H1 (cell line): ENCODE data around the gene PRF1. TPM values are rescaled to one million over a fixed set of nuclear protein-coding genes. Genes with fewer than 3 reads are reported as not detected.

ENCODE experiments used
- CTCF ChIA-PET: fragments of 300-600 bp; sonication (Branson Sonifier 250); formaldehyde crosslinking; loops from one replicate; lab custom pipeline; 2021; ENCODE audit not compliant: partially characterized antibody; lab: Charles Lee
- POLR2A ChIA-PET: fragments of 300-600 bp; sonication (Branson Sonifier 250); formaldehyde crosslinking; loops from one replicate; lab custom pipeline; 2021; ENCODE audit warnings: inconsistent platforms; ENCODE audit not compliant: partially characterized antibody; lab: Charles Lee
- DNase-seq, 2 experiments: peaks; one replicate each; pipeline versions ENCODE4 v3.0.0 to v3.0.0-alpha.2; 2010 to 2022; ENCODE audit warnings: low spot score in 2 of 2, low read depth in 1 of 2, mixed read lengths in 1 of 2
- FAIRE-seq: peaks from 2 replicates; lab custom pipeline; 2011; peaks lifted over from hg19 to GRCh38; lab: Jason Lieb, UNC
- H2AFZ ChIP-seq: 2 replicates; pipeline ENCODE4 v1.8.1; 2012; ENCODE audit warnings: low read length, inconsistent platforms
- H2AK5ac ChIP-seq: 2 replicates; pipeline ENCODE4 v1.6.1; 2013; ENCODE audit warnings: low read depth, low read length
- H2BK120ac ChIP-seq: replicated peaks from 2 replicates; pipeline ENCODE3; 2013; ENCODE audit warnings: low read depth, low read length, inconsistent platforms
- H2BK12ac ChIP-seq: 2 replicates; pipeline ENCODE4 v1.6.1; 2013; ENCODE audit warnings: low read depth, low read length
- H2BK15ac ChIP-seq: 2 replicates; pipeline ENCODE4 v1.6.1; 2013; ENCODE audit warnings: low read length
- H2BK20ac ChIP-seq: 2 replicates; pipeline ENCODE4 v1.6.1; 2013; ENCODE audit warnings: low read length
- H2BK5ac ChIP-seq: 2 replicates; pipeline ENCODE4 v1.6.1; 2013; ENCODE audit warnings: low read depth, low read length
- H3K14ac ChIP-seq: 2 replicates; pipeline ENCODE4 v1.6.1; 2013; ENCODE audit warnings: inconsistent platforms; ENCODE audit not compliant: insufficient read length
- H3K18ac ChIP-seq: 2 replicates; pipeline ENCODE4 v1.6.1; 2013; ENCODE audit warnings: low read length; ENCODE audit errors: extremely low read depth
- H3K23ac ChIP-seq: 2 replicates; pipeline ENCODE4 v1.6.1; 2013; ENCODE audit warnings: inconsistent platforms; ENCODE audit not compliant: insufficient read length
- H3K23me2 ChIP-seq: 2 replicates; pipeline ENCODE4 v1.6.1; 2013; ENCODE audit warnings: low read depth, low read length
- H3K27ac ChIP-seq: 2 replicates; pipeline ENCODE4 v1.6.1; 2011; ENCODE audit warnings: low read depth, low read length, inconsistent platforms
- H3K27me3 ChIP-seq, 4 experiments: replicated peaks in 1 of 4; 1 replicate in 1 of 4; 2 replicates in 3 of 4; pipeline versions ENCODE4 v1.6.1 to v1.8.1; 2011 to 2013; ENCODE audit warnings: low read length in 3 of 4, mild to moderate bottlenecking in 3 of 4, inconsistent platforms in 2 of 4, mixed read lengths in 2 of 4, moderate library complexity in 1 of 4; ENCODE audit not compliant: control insufficient read depth in 3 of 4, insufficient read depth in 3 of 4; ENCODE audit errors: extremely low read depth in 1 of 4
- H3K36me3 ChIP-seq, 4 experiments: 2 replicates each; pipeline versions ENCODE4 v1.6.1 to v1.8.1; 2011 to 2013; ENCODE audit warnings: mild to moderate bottlenecking in 4 of 4, low read length in 3 of 4, moderate library complexity in 2 of 4, control low read depth in 1 of 4, inconsistent platforms in 1 of 4; ENCODE audit not compliant: insufficient read depth in 4 of 4, control insufficient read depth in 2 of 4
- H3K4ac ChIP-seq: replicated peaks from 2 replicates; pipeline ENCODE3; 2013; ENCODE audit warnings: low read length, low read depth, mixed read lengths, inconsistent platforms; ENCODE audit not compliant: insufficient read length
- H3K4me1 ChIP-seq, 4 experiments: replicated peaks in 1 of 4; 1 replicate in 1 of 4; 2 replicates in 3 of 4; pipeline versions ENCODE4 v1.6.1 to v1.8.1; 2011 to 2013; ENCODE audit warnings: low read length in 3 of 4, inconsistent platforms in 2 of 4, mixed read lengths in 1 of 4; ENCODE audit not compliant: insufficient read depth in 4 of 4, control insufficient read depth in 3 of 4
- H3K4me2 ChIP-seq, 2 experiments: 2 replicates each; pipeline versions ENCODE4 v1.6.1 to v1.8.1; 2011 to 2013; ENCODE audit warnings: low read depth in 2 of 2, low read length in 2 of 2, control low read depth in 1 of 2, inconsistent platforms in 1 of 2, mild to moderate bottlenecking in 1 of 2; ENCODE audit not compliant: insufficient read depth in 1 of 2
- H3K4me3 ChIP-seq, 4 experiments: fragments of 200-600, 300-600 bp in 1 of 4; sonication (generic), shearing (Covaris generic), sonication (Bioruptor Twin) in 1 of 4; 2 replicates each; pipeline versions ENCODE4 v1.5.1 to v1.8.1; 2011 to 2016; ENCODE audit warnings: low read length in 4 of 4, low read depth in 3 of 4, control low read depth in 2 of 4, inconsistent platforms in 2 of 4, mild to moderate bottlenecking in 2 of 4, mixed read lengths in 1 of 4, moderate library complexity in 1 of 4; ENCODE audit not compliant: insufficient read depth in 2 of 4; ENCODE audit errors: extremely low read depth in 1 of 4
- H3K56ac ChIP-seq: replicated peaks from 2 replicates; pipeline ENCODE3; 2013; ENCODE audit warnings: low read depth, mild to moderate bottlenecking, mixed read lengths, low read length, inconsistent platforms; ENCODE audit not compliant: insufficient read length
- H3K79me1 ChIP-seq: 2 replicates; pipeline ENCODE4 v1.6.1; 2013; ENCODE audit warnings: low read depth, low read length, control low read depth
- H3K79me2 ChIP-seq, 2 experiments: 2 replicates each; pipeline versions ENCODE4 v1.6.1 to v1.8.1; 2012 to 2013; ENCODE audit warnings: low read length in 2 of 2, mild to moderate bottlenecking in 2 of 2, inconsistent platforms in 1 of 2; ENCODE audit not compliant: insufficient read depth in 2 of 2, control insufficient read depth in 1 of 2
- H3K9ac ChIP-seq, 4 experiments: replicated peaks in 1 of 4; 1 replicate in 1 of 4; 2 replicates in 3 of 4; pipeline versions ENCODE4 v1.6.1 to v1.8.1; 2011 to 2013; ENCODE audit warnings: low read depth in 3 of 4, low read length in 3 of 4, control low read depth in 2 of 4, mild to moderate bottlenecking in 2 of 4, moderate library complexity in 2 of 4, inconsistent platforms in 1 of 4; ENCODE audit errors: extremely low read depth in 1 of 4
- H3K9me3 ChIP-seq, 2 experiments: 2 replicates each; pipeline versions ENCODE4 v1.6.1 to v1.8.1; 2012 to 2013; ENCODE audit warnings: mild to moderate bottlenecking in 2 of 2, moderate library complexity in 2 of 2, control low read depth in 1 of 2, inconsistent platforms in 1 of 2, low read depth in 1 of 2, low read length in 1 of 2, mixed read lengths in 1 of 2; ENCODE audit not compliant: insufficient read depth in 2 of 2
- H4K20me1 ChIP-seq, 2 experiments: replicated peaks in 1 of 2; 2 replicates each; pipeline versions ENCODE3 to v1.8.1; 2011 to 2013; ENCODE audit warnings: inconsistent platforms in 2 of 2, low read length in 2 of 2, mild to moderate bottlenecking in 1 of 2; ENCODE audit not compliant: insufficient read depth in 2 of 2, control insufficient read depth in 1 of 2
- H4K5ac ChIP-seq: 2 replicates; pipeline ENCODE4 v1.6.1; 2013; ENCODE audit warnings: low read length, low read depth, mixed read lengths, inconsistent platforms; ENCODE audit not compliant: insufficient read length
- H4K8ac ChIP-seq: 2 replicates; pipeline ENCODE4 v1.8.0; 2013; ENCODE audit warnings: mild to moderate bottlenecking, moderate library complexity, low read length, inconsistent platforms; ENCODE audit not compliant: insufficient read depth; ENCODE audit errors: extremely low read depth
- H4K91ac ChIP-seq: replicated peaks from 2 replicates; pipeline ENCODE3; 2013; ENCODE audit warnings: low read length, mixed read lengths, inconsistent platforms; ENCODE audit not compliant: insufficient read length
- BCL11A ChIP-seq, 2 experiments: IDR thresholded peaks; one replicate each; pipeline ENCODE4 v1.6.1; 2011; ENCODE audit warnings: low read depth in 2 of 2, low read length in 2 of 2, mild to moderate bottlenecking in 2 of 2
- RNF2 ChIP-seq: fragments of 200-900, 300-1000 bp; sonication (generic); IDR thresholded peaks from 2 replicates; pipeline ENCODE4 v1.7.1; 2016; ENCODE audit warnings: borderline replicate concordance, low read depth, mild to moderate bottlenecking, antibody characterized with exemption, low read length; ENCODE audit not compliant: poor library complexity, severe bottlenecking; ENCODE audit errors: missing control alignments
- TCF12 ChIP-seq: IDR thresholded peaks from 2 replicates; pipeline ENCODE4 v1.6.1; 2011; ENCODE audit warnings: low read depth, mild to moderate bottlenecking, low read length
- WGBS, 2 experiments: shearing (Covaris generic) in 1 of 2; methylation state at CpG; one replicate each; pipeline versions ENCODE4 v1.1.6 to v1.1.7; 2013 to 2015; ENCODE audit warnings: low lambda C conversion rate in 2 of 2, mixed read lengths in 2 of 2, inconsistent platforms in 1 of 2, low coverage in 1 of 2, missing lambda C conversion rate in 1 of 2; ENCODE audit not compliant: insufficient replicate concordance in 2 of 2, insufficient coverage in 1 of 2, insufficient read length in 1 of 2; ENCODE audit errors: extremely low coverage in 1 of 2, missing lambda C conversion rate in 1 of 2; 5-methylcytosine and 5-hydroxymethylcytosine counted together
- polyA plus RNA-seq, 7 experiments: library from polyadenylated mRNA; depleted of rRNA in 3 of 7; stranded (reverse) in 5 of 7; unstranded in 2 of 7; fragments of >200 nt in 5 of 7; fragments of 200-250 nt in 2 of 7; gene quantifications; 1 replicate in 5 of 7; 2 replicates in 1 of 7; 4 replicates in 1 of 7; pipeline versions ENCODE4 v1.2.1 to v1.2.3, GENCODE V29; 2011 to 2013; ENCODE audit warnings: missing spikeins in 2 of 7, mixed read lengths in 2 of 7
- total RNA-seq: library from RNA; stranded (reverse); fragmentation: NEBNext Ultra II Directional; extraction: Animal tissue kit (Norgen Biotek cat#: 25700); gene quantifications from 2 replicates; pipeline ENCODE4 v1.2.1, GENCODE V29; 2021

Gene PRF1
- total and polyA plus RNA-seq, 2 of the 8 experiments (the other 6 are each of a cell fraction or from before 2014, with no cell fraction given): 0.15 TPM; not detected in 1

- no peak overlapping the region for H3K27ac ChIP-seq
- H3K56ac ChIP-seq: no peak overlapping the region
- ChIA-PET POLR2A (interaction anchor here (1.6 kb wide), 1 partner anchor 11 kb away, joined by 3 read pairs; no protein-coding TSS in a partner anchor), CTCF (interaction anchor here (0.5 to 5.7 kb wide), 20 partner anchors 7 to 359 kb away, joined by 3 to 58 read pairs (median 5); no protein-coding TSS in a partner anchor)
- H2BK120ac ChIP-seq: no peak overlapping the region
- H2AK5ac ChIP-seq: no peak overlapping the region
- DNase-seq (no peak), FAIRE-seq (no peak)
- H2BK15ac ChIP-seq: no peak overlapping the region
- 90% methylated on average over 9 of the region's 10 CpGs; no CpG with 5 or more reads in 1 of the 2 experiments for WGBS, 2 experiments
- no peak overlapping the region for H2AFZ ChIP-seq
- no peak overlapping the region for H3K14ac ChIP-seq
- no peak overlapping the region for H2BK20ac ChIP-seq
- peaks cover 2 to 8% of the 10 kb centered on the region in 2 experiments for H4K20me1 ChIP-seq
- H3K9ac ChIP-seq: no peak overlapping the region
- peaks cover 0 to 6% (median 3%) of the 10 kb centered on the region in 4 experiments; a peak in 4 of 7 replicates for H3K4me1 ChIP-seq
- H3K23me2 ChIP-seq: no peaks in the 10 kb centered on the region
- no peaks in the 10 kb centered on the region for H3K27me3 ChIP-seq
- H3K9me3 ChIP-seq: no peaks in the 10 kb centered on the region
- no peak overlapping the region for H4K91ac ChIP-seq
- no peak overlapping the region for H2BK12ac ChIP-seq
- no peaks in the 10 kb centered on the region; a peak in 1 of 8 replicates for H3K36me3 ChIP-seq
- H3K23ac ChIP-seq: no peak overlapping the region
- no peaks in the 10 kb centered on the region for H3K79me2 ChIP-seq
- no peak overlapping the region for H4K8ac ChIP-seq
- H3K4ac ChIP-seq: no peak overlapping the region
- H3K4me2 ChIP-seq: no peak overlapping the region
- no peak overlapping the region for H3K4me3 ChIP-seq
- H2BK5ac ChIP-seq: no peak overlapping the region
- no peak overlapping the region for H3K18ac ChIP-seq
- TF ChIP-seq TCF12 (no peak), RNF2 (no peak), BCL11A (IDR thresholded peaks at IDR 0.05; ENCODE audit: low read depth in 2 of 2, low read length in 2 of 2) (no peak)
- no peak overlapping the region for H4K5ac ChIP-seq
- no peaks in the 10 kb centered on the region for H3K79me1 ChIP-seq
These were observed 41.5 kb downstream of the PRF1 start for GRCh38 chr10:70561070-70561469.
